HFFc6 (cell line): ENCODE measurements around the gene ERBB2. TPM values are rescaled to one million over a fixed set of nuclear protein-coding genes. Genes with fewer than 3 reads are reported as not detected.

Experiments used
- DNase-seq: peaks from one replicate; pipeline ENCODE4 v3.0.0-alpha.2; 2018
- H3K27ac Mint-ChIP-seq: 2 replicates; pipeline ENCODE4 v1.8.0; 2020; ENCODE audit warnings: mild to moderate bottlenecking, mixed read lengths
- H3K27me3 Mint-ChIP-seq: 2 replicates; pipeline ENCODE4 v1.8.0; 2021; ENCODE audit warnings: mild to moderate bottlenecking, moderate library complexity, mixed read lengths; ENCODE audit not compliant: insufficient read depth
- H3K36me3 Mint-ChIP-seq: 2 replicates; pipeline ENCODE4 v1.8.0; 2021; ENCODE audit warnings: low read depth, mixed read lengths
- H3K4me1 Mint-ChIP-seq: 2 replicates; pipeline ENCODE4 v1.8.0; 2020; ENCODE audit warnings: low read depth, mixed read lengths
- H3K4me3 Mint-ChIP-seq: 2 replicates; pipeline ENCODE4 v1.8.0; 2020; ENCODE audit warnings: mild to moderate bottlenecking, moderate library complexity, mixed read lengths
- H3K9me3 Mint-ChIP-seq: 2 replicates; pipeline ENCODE4 v1.8.0; 2020; ENCODE audit warnings: mild to moderate bottlenecking, mixed read lengths
- CTCF ChIP-seq: fragments of 200-600 bp; sonication (generic); IDR thresholded peaks from 2 replicates; pipeline ENCODE4 v1.5.0; 2021; ENCODE audit warnings: antibody characterized with exemption, mild to moderate bottlenecking
- total RNA-seq, 6 experiments: library from RNA; stranded (reverse); fragmentation: NEBNext Ultra II Directional; extraction: Animal tissue kit (Norgen Biotek cat#: 25700); gene quantifications; 2 replicates in 1 of 6; 3 replicates in 5 of 6; pipeline ENCODE4 v1.2.3, GENCODE V29; 2021

The ERBB2 gene
- total RNA-seq, 6 experiments from 2014 or later: 51.9 to 67.2 (median 61.0) TPM

- H3K27ac Mint-ChIP-seq: no peak overlapping the region
- peaks cover 2% of the 10 kb centered on the region; the same call in 1 of the 2 replicates for H3K27me3 Mint-ChIP-seq
- no peak for DNase-seq
- H3K36me3 Mint-ChIP-seq: peaks cover 4% of the 10 kb centered on the region; the same call in 1 of the 2 replicates
- TF ChIP-seq CTCF: no peak
- H3K9me3 Mint-ChIP-seq: no peaks in the 10 kb centered on the region
- no peaks in the 10 kb centered on the region for H3K4me1 Mint-ChIP-seq
- H3K4me3 Mint-ChIP-seq: no peak overlapping the region
Measured at GRCh38 chr17:39711851-39712250, 12.0 kb downstream of the ERBB2 start.

- no peaks in the 10 kb centered on the region for H3K9me3 Mint-ChIP-seq
Measured at GRCh38 chr17:39714234-39714633, 14.4 kb downstream of the ERBB2 start.

GRCh38 chr17:39715375-39716072 lies 15.7 kb downstream of the ERBB2 start:
- Mint-ChIP-seq H3K27ac (no peak overlapping the region), H3K9me3 (no peaks in the 10 kb centered on the region), H3K27me3 (peaks cover 6% of the 10 kb centered on the region), H3K4me1 (no peaks in the 10 kb centered on the region), H3K4me3 (no peak overlapping the region), H3K36me3 (peaks cover 4% of the 10 kb centered on the region; the same call in 1 of the 2 replicates)
- DNase-seq: no peak
- TF ChIP-seq CTCF: no peak

More at GRCh38 chr17:39714234-39714633, 14.4 kb downstream of the ERBB2 start:
- no peak for TF ChIP-seq CTCF
- H3K27me3 Mint-ChIP-seq: peaks cover 2% of the 10 kb centered on the region
- no peak for DNase-seq
- peaks cover 4% of the 10 kb centered on the region; the same call in 1 of the 2 replicates for H3K36me3 Mint-ChIP-seq
- H3K4me1 Mint-ChIP-seq: no peaks in the 10 kb centered on the region
- H3K27ac Mint-ChIP-seq: no peak overlapping the region
- H3K4me3 Mint-ChIP-seq: no peak overlapping the region

- no peak for DNase-seq
- peaks cover 6% of the 10 kb centered on the region for H3K27me3 Mint-ChIP-seq
- no peak for TF ChIP-seq CTCF
- peaks cover 4% of the 10 kb centered on the region; the same call in 1 of the 2 replicates for H3K36me3 Mint-ChIP-seq
- no peak overlapping the region for H3K27ac Mint-ChIP-seq
- no peaks in the 10 kb centered on the region for H3K9me3 Mint-ChIP-seq
- H3K4me3 Mint-ChIP-seq: no peak overlapping the region
- H3K4me1 Mint-ChIP-seq: no peaks in the 10 kb centered on the region
Measured at GRCh38 chr17:39716073-39716818, 16.4 kb downstream of the ERBB2 start.

GRCh38 chr17:39716879-39717536 lies 17.1 kb downstream of the ERBB2 start:
- Mint-ChIP-seq H3K4me3 (no peak overlapping the region), H3K27me3 (peaks cover 4% of the 10 kb centered on the region), H3K4me1 (no peaks in the 10 kb centered on the region), H3K27ac (no peak overlapping the region), H3K9me3 (no peaks in the 10 kb centered on the region), H3K36me3 (no peaks in the 10 kb centered on the region)
- TF ChIP-seq CTCF: no peak
- DNase-seq: no peak
